Endodermal cell (in vitro differentiated cells): ENCODE data around the gene XPO6. TPM values are rescaled to one million over a fixed set of nuclear protein-coding genes. Genes with fewer than 3 reads are reported as not detected.

ENCODE experiments used
- DNase-seq: peaks from one replicate; pipeline ENCODE4 v3.0.0-alpha.2; 2017
- H3K27ac ChIP-seq: 2 replicates; pipeline ENCODE4 v1.5.1; 2013; ENCODE audit warnings: mild to moderate bottlenecking, low read depth, low read length, moderate library complexity
- H3K27me3 ChIP-seq: 2 replicates; pipeline ENCODE4 v1.6.1; 2013; ENCODE audit warnings: mild to moderate bottlenecking, low read length, moderate library complexity; ENCODE audit not compliant: insufficient read depth, control insufficient read depth, poor library complexity, severe bottlenecking
- H3K36me3 ChIP-seq: 2 replicates; pipeline ENCODE4 v1.7.0; 2013; ENCODE audit warnings: mild to moderate bottlenecking, low read length, moderate library complexity; ENCODE audit not compliant: control insufficient read depth, insufficient read depth
- H3K4me1 ChIP-seq: one replicate; pipeline ENCODE4 v1.7.0; 2013; ENCODE audit warnings: low read length; ENCODE audit not compliant: control insufficient read depth, insufficient read depth
- H3K4me3 ChIP-seq: 2 replicates; pipeline ENCODE4 v1.5.1; 2013; ENCODE audit warnings: mild to moderate bottlenecking, low read length, moderate library complexity
- H3K9ac ChIP-seq: 2 replicates; pipeline ENCODE4 v1.6.1; 2013; ENCODE audit warnings: mild to moderate bottlenecking, low read length, moderate library complexity; ENCODE audit not compliant: poor library complexity, severe bottlenecking; ENCODE audit errors: extremely low read depth
- H3K9me3 ChIP-seq: 2 replicates; pipeline ENCODE4 v1.6.1; 2013; ENCODE audit warnings: mild to moderate bottlenecking, low read length, moderate library complexity; ENCODE audit not compliant: control insufficient read depth
- H3K27ac Mint-ChIP-seq: 2 replicates; pipeline ENCODE4 v1.8.0; 2020; ENCODE audit warnings: mixed read lengths
- H3K27me3 Mint-ChIP-seq: 2 replicates; pipeline ENCODE4 v1.8.0; 2021; ENCODE audit warnings: mild to moderate bottlenecking, mixed read lengths; ENCODE audit not compliant: insufficient read depth
- H3K36me3 Mint-ChIP-seq: 2 replicates; pipeline ENCODE4 v1.8.0; 2020; ENCODE audit warnings: low read depth, mixed read lengths
- H3K4me1 Mint-ChIP-seq: 2 replicates; pipeline ENCODE4 v1.8.0; 2020; ENCODE audit warnings: mixed read lengths
- H3K4me3 Mint-ChIP-seq: 2 replicates; pipeline ENCODE4 v1.8.0; 2020; ENCODE audit warnings: mild to moderate bottlenecking, moderate library complexity, mixed read lengths
- H3K9me3 Mint-ChIP-seq: 2 replicates; pipeline ENCODE4 v1.8.0; 2020; ENCODE audit warnings: mild to moderate bottlenecking, mixed read lengths
- WGBS, 2 experiments: methylation state at CpG; one replicate each; pipeline versions ENCODE4 v1.1.5 to v1.1.7; 2013; ENCODE audit warnings: missing lambda C conversion rate in 2 of 2, mixed read lengths in 1 of 2; ENCODE audit not compliant: insufficient coverage in 1 of 2, insufficient read length in 1 of 2; 5-methylcytosine and 5-hydroxymethylcytosine counted together
- total RNA-seq, 2 donors: library from RNA; stranded (reverse); fragmentation: NEBNext Ultra II Directional in 1 of 2; extraction: Animal tissue kit (Norgen Biotek cat#: 25700) in 1 of 2; gene quantifications; 2 replicates in 1 of 2; 3 replicates in 1 of 2; pipeline ENCODE4 v1.2.1, GENCODE V29; 2021
- TF ChIP-seq, protein P1 (sequence below): fragments of 200-600 bp; sonication (generic); conservative IDR thresholded peaks from 2 replicates; pipeline ENCODE4 v1.5.0; 2021; ENCODE audit warnings: antibody characterized with exemption, mild to moderate bottlenecking

Gene XPO6
- total RNA-seq, 2 donors from 2014 or later: 84.7 to 92.4 TPM

DNA sequence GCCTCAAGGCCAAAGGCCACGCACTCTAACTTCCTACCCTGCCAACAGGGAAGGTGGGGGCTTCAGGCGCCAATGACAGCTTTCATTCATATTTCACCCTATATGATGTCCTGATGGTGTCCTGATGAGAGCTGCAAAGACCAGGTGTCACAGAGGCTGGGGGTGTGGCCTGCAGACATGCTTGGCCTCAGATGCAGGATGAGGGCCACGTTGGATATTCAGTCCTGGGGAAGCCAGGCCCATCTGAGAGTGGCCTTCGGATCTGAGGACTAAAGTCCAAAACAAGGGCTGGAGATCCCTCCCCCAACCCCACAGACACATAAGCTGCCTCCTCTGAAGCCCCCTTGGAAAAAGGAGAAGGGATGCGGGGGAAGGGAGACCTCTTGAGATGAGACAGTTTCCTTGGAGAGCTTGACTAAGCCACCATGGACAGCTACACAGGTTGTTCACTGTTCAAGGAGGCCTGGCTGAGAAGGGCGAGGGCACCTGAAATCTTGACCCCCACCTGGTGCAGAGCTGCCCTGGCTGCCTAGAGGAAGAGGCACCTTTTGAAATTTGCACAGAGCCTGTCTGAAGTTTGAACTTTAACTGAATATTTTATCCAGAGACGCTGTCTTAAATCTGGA, 124.0 kb downstream of the XPO6 start:
- Histone ChIP-seq H3K9ac (no peak overlapping the region), H3K4me3 (no peak overlapping the region), H3K27ac (no peak overlapping the region), H3K4me1 (no peaks in the 10 kb centered on the region), H3K27me3 (no peaks in the 10 kb centered on the region), H3K9me3 (no peaks in the 10 kb centered on the region), H3K36me3 (no peaks in the 10 kb centered on the region)
- Mint-ChIP-seq H3K27me3 (no peaks in the 10 kb centered on the region), H3K36me3 (no peaks in the 10 kb centered on the region), H3K27ac (no peak overlapping the region), H3K4me3 (no peak overlapping the region), H3K4me1 (peaks cover 1% of the 10 kb centered on the region), H3K9me3 (no peaks in the 10 kb centered on the region)
- TF ChIP-seq, protein P1, sequence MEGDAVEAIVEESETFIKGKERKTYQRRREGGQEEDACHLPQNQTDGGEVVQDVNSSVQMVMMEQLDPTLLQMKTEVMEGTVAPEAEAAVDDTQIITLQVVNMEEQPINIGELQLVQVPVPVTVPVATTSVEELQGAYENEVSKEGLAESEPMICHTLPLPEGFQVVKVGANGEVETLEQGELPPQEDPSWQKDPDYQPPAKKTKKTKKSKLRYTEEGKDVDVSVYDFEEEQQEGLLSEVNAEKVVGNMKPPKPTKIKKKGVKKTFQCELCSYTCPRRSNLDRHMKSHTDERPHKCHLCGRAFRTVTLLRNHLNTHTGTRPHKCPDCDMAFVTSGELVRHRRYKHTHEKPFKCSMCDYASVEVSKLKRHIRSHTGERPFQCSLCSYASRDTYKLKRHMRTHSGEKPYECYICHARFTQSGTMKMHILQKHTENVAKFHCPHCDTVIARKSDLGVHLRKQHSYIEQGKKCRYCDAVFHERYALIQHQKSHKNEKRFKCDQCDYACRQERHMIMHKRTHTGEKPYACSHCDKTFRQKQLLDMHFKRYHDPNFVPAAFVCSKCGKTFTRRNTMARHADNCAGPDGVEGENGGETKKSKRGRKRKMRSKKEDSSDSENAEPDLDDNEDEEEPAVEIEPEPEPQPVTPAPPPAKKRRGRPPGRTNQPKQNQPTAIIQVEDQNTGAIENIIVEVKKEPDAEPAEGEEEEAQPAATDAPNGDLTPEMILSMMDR: no peak
- WGBS, 2 experiments: 84 to 85% methylated on average over 4 to 7 of the region's 7 CpGs
- peak; percentile 65 for DNase-seq

DNA sequence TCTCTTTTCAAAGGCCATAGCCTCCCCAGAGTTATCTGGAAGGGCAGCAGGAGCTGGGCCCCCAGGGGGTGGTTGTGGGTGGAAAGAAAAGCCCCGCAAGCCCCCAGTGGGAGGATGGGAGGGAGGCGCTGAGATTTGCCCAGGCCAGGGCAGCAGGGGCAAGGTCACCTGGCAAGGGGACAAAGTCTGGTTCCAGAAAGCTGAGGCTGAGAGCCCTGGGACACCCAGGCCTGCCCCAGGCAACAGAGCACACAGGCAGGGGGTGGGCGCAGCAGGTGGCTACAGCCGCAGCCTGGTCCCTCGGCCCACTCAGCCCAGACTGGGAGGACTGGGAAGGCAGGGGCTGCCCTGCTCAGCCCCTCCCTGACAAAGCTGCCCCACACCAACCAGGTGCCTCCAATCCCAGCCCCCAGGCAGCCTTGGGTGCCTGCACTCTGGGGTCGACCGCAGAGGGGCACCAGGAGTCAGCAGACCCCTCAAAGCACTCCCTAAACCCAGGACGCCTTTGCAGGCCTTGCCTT, 124.6 kb downstream of the XPO6 start:
- Mint-ChIP-seq H3K4me1 (no peaks in the 10 kb centered on the region), H3K36me3 (no peaks in the 10 kb centered on the region), H3K27ac (no peak overlapping the region), H3K9me3 (no peaks in the 10 kb centered on the region), H3K27me3 (no peaks in the 10 kb centered on the region), H3K4me3 (no peak overlapping the region)
- H3K4me1 ChIP-seq: no peaks in the 10 kb centered on the region
- TF ChIP-seq, protein P1: no peak
- DNase-seq: no peak
- 88 to 100% methylated on average over 3 to 8 of the region's 8 CpGs for WGBS, 2 experiments
- no peak overlapping the region for H3K4me3 ChIP-seq
- no peak overlapping the region for H3K9ac ChIP-seq
- no peak overlapping the region for H3K27ac ChIP-seq
- no peaks in the 10 kb centered on the region for H3K27me3 ChIP-seq
- no peaks in the 10 kb centered on the region for H3K36me3 ChIP-seq
- no peaks in the 10 kb centered on the region for H3K9me3 ChIP-seq

DNA sequence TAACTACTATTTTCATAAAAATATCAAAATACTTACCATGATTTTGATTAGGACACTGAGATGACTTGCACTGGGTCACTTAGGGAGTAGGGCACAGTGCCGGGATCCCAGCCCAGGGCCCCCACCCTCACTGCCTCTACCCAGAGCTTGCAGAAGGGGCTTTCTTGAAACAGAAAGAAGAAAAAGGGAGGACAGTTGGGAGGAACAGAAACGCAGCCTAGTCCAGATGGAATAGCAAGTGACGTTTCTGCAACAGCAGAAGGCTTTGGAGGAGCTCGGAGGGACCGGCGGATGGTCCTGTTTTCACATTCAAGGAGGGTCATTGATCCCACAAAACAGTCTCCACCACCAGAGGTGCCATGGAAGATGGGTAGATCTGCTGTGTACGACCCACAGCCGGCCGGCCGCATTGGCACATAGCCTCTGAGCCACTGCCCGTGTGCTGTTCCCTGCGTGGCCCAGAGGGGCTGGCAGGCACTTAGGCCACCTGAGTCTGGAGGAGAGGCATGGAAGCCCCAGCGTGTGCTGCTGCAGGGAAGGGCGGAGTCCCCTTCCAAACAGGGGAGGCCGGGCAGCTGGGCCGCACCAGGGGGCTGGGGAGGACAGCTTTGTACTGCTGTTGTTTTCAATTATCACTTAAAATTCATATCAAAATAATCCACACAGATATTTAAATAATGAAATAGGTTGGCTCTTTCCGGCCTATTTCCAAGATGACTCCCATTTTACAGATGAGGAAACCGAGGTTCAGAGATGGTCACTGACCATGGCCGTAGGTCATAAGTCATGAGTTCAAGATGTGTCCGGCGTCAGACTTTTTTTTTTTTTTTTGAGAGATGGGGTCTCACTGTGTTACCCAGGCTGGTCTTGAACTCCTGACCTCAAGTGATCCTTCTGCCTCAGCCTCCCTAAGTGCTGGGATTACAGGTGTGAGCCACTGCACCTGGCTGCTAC, 125.3 kb downstream of the XPO6 start:
- Mint-ChIP-seq H3K36me3 (no peaks in the 10 kb centered on the region), H3K27me3 (no peaks in the 10 kb centered on the region), H3K4me3 (no peak overlapping the region), H3K27ac (no peak overlapping the region), H3K4me1 (no peaks in the 10 kb centered on the region), H3K9me3 (no peaks in the 10 kb centered on the region)
- Histone ChIP-seq H3K27ac (no peak overlapping the region), H3K27me3 (no peaks in the 10 kb centered on the region), H3K36me3 (no peaks in the 10 kb centered on the region), H3K4me3 (no peak overlapping the region), H3K4me1 (no peaks in the 10 kb centered on the region), H3K9me3 (no peaks in the 10 kb centered on the region), H3K9ac (no peak overlapping the region)
- 91 to 94% methylated on average over 12 to 20 of the region's 21 CpGs for WGBS, 2 experiments
- TF ChIP-seq, protein P1: no peak
- no peak for DNase-seq
